Panc1 (cell line): ENCODE results near the gene FGF2. TPM values are rescaled to one million over a fixed set of nuclear protein-coding genes. Genes with fewer than 3 reads are reported as not detected.

Source experiments
- ATAC-seq: fragments of 200-7000 bp; cut with Tn5 transposase; 2 replicates; pipeline ENCODE4 v1.9.1; 2020; ENCODE audit warnings: mild to moderate bottlenecking, moderate library complexity
- BruUV-seq: library from RNA; stranded (reverse); fragments of 400-500 nt; replicated peaks from 2 replicates; lab custom pipeline; 2021; lab: Mats Ljungman, UMichigan
- CTCF ChIA-PET: fragments of 300-600 bp; sonication (Branson Sonifier 250); formaldehyde crosslinking; loops from one replicate; lab custom pipeline; 2022; ENCODE audit warnings: antibody characterized with exemption; lab: Charles Lee
- POLR2A ChIA-PET: fragments of 300-600 bp; sonication (Branson Sonifier 250); formaldehyde crosslinking; loops from one replicate; lab custom pipeline; 2022; ENCODE audit warnings: antibody characterized with exemption; lab: Charles Lee
- DNase-seq: peaks from one replicate; pipeline ENCODE4 v3.0.0-alpha.2; 2010; ENCODE audit warnings: low read depth, low spot score
- H3K27ac ChIP-seq: 2 replicates; pipeline ENCODE4 v1.5.1; 2011; ENCODE audit warnings: mild to moderate bottlenecking, low read length, inconsistent platforms
- H3K27me3 ChIP-seq: fragments of 200-500 bp; sonication (Bioruptor generic); 2 replicates; pipeline ENCODE4 v1.6.0; 2014; ENCODE audit warnings: low read length, inconsistent platforms; ENCODE audit not compliant: control insufficient read depth, insufficient read depth
- H3K36me3 ChIP-seq: fragments of 200-500 bp; sonication (Bioruptor generic); 2 replicates; pipeline ENCODE4 v1.5.1; 2014; ENCODE audit warnings: inconsistent platforms, mild to moderate bottlenecking, low read length, moderate library complexity; ENCODE audit not compliant: control insufficient read depth, insufficient read depth
- H3K4me1 ChIP-seq: 2 replicates; pipeline ENCODE4 v1.5.1; 2011; ENCODE audit warnings: inconsistent platforms, mild to moderate bottlenecking, low read length, moderate library complexity; ENCODE audit not compliant: control insufficient read depth, insufficient read depth
- H3K4me3 ChIP-seq, 2 experiments: 2 replicates each; pipeline ENCODE4 v1.5.1; 2011 to 2012; ENCODE audit warnings: low read depth in 2 of 2, low read length in 2 of 2, mild to moderate bottlenecking in 2 of 2, inconsistent platforms in 1 of 2, moderate library complexity in 1 of 2
- H3K9me3 ChIP-seq: fragments of 200-500 bp; sonication (Bioruptor generic); 2 replicates; pipeline ENCODE4 v1.5.1; 2014; ENCODE audit warnings: low read depth, mild to moderate bottlenecking, inconsistent platforms, low read length, moderate library complexity; ENCODE audit not compliant: control insufficient read depth, insufficient read depth
- CTCF ChIP-seq: fragments of 450-650 bp; IDR thresholded peaks from 2 replicates; pipeline ENCODE4 v1.5.1; 2017; ENCODE audit warnings: mild to moderate bottlenecking
- POLR2AphosphoS5 ChIP-seq: IDR thresholded peaks from 2 replicates; pipeline ENCODE4 v1.6.1; 2012; ENCODE audit warnings: mild to moderate bottlenecking, low read depth, low read length, moderate library complexity
- REST ChIP-seq, 2 experiments: IDR thresholded peaks; 2 replicates each; pipeline ENCODE4 v1.6.1; 2011 to 2012; ENCODE audit warnings: low read depth in 2 of 2, control low read depth in 1 of 2, low read length in 1 of 2, mild to moderate bottlenecking in 1 of 2, moderate library complexity in 1 of 2; ENCODE audit not compliant: insufficient read depth in 1 of 2
- SIN3A ChIP-seq: IDR thresholded peaks from 2 replicates; pipeline ENCODE4 v1.6.1; 2012; ENCODE audit warnings: low read depth, mild to moderate bottlenecking, low read length, moderate library complexity, borderline replicate concordance; ENCODE audit not compliant: insufficient read depth
- TCF7L2 ChIP-seq: IDR thresholded peaks from 2 replicates; pipeline ENCODE4 v1.6.1; 2011; ENCODE audit warnings: mild to moderate bottlenecking, low read depth, low read length, inconsistent platforms
- in situ Hi-C: cut with HindIII; loops from 2 replicates; pipeline ENCODE4 v1.10.0; 2016; ENCODE audit warnings: low sequenced_read_pairs, low pct_unique_long_range_greater_than_20kb
- intact Hi-C: fragments of 100-400 bp; cut with micrococcal nuclease; formaldehyde crosslinking; loops from one replicate; pipeline ENCODE4 v1.10.0; 2022; ENCODE audit not compliant: unreplicated experiment
- total RNA-seq: library from RNA; stranded (reverse); gene quantifications from one replicate; pipeline ENCODE4 v1.2.1, GENCODE V29; 2021; ENCODE audit not compliant: unreplicated experiment

Gene FGF2
- total RNA-seq, 1 experiment from 2014 or later = 21.7 TPM

- ChIA-PET CTCF (no interaction called here), POLR2A (no interaction called here)
- H3K9me3 ChIP-seq = no peaks in the 10 kb centered on the region
- H3K36me3 ChIP-seq = no peaks in the 10 kb centered on the region
- in situ Hi-C loops = no loop called here
- intact Hi-C loops = no loop called here
- BruUV-seq = no TSS peak
- H3K27me3 ChIP-seq = no peaks in the 10 kb centered on the region
- no peak for TF ChIP-seq POLR2AphosphoS5
- no peak for TF ChIP-seq TCF7L2
- TF ChIP-seq REST (IDR thresholded peaks at IDR 0.05; ENCODE audit: insufficient read depth in 1 of 2, low read depth in 2 of 2, low read length in 1 of 2) = no peak
- no peak for TF ChIP-seq SIN3A
- TF ChIP-seq CTCF = no peak
- H3K27ac ChIP-seq = no peak overlapping the region
- no peak overlapping the region; a peak in 1 of 4 replicates for H3K4me3 ChIP-seq
- no peak for ATAC-seq
- DNase-seq = no peak
- peaks cover 25% of the 10 kb centered on the region for H3K4me1 ChIP-seq
Observed at GRCh38 chr4:122830426-122831095, 3.9 kb downstream of the FGF2 start.

- no peak for TF ChIP-seq CTCF
- TF ChIP-seq REST (IDR thresholded peaks at IDR 0.05; ENCODE audit: insufficient read depth in 1 of 2, low read depth in 2 of 2, low read length in 1 of 2) = no peak
- no peak for TF ChIP-seq TCF7L2
- no peak for TF ChIP-seq SIN3A
- TF ChIP-seq POLR2AphosphoS5 = no peak
- CTCF ChIA-PET = no interaction called here
- H3K4me3 ChIP-seq = no peak overlapping the region
- H3K36me3 ChIP-seq = no peaks in the 10 kb centered on the region
- intact Hi-C loops = no loop called here
- POLR2A ChIA-PET = no interaction called here
- H3K27me3 ChIP-seq = no peaks in the 10 kb centered on the region
- H3K4me1 ChIP-seq = peaks cover 25% of the 10 kb centered on the region
- no peaks in the 10 kb centered on the region for H3K9me3 ChIP-seq
- no peak for ATAC-seq
- in situ Hi-C loops = no loop called here
- H3K27ac ChIP-seq = no peak overlapping the region
- DNase-seq = no peak
- BruUV-seq = no TSS peak
Observed at GRCh38 chr4:122831515-122832196, 5.0 kb downstream of the FGF2 start.
